A673 (cell line): Measurements from ENCODE around the gene IER3. TPM values are rescaled to one million over a fixed set of nuclear protein-coding genes. Genes with fewer than 3 reads are reported as not detected.
"Not testable (repeated sequence)": the region's sequence is repeated elsewhere in the genome, so short reads cannot be mapped to it uniquely, and the experiment has no call there.

ENCODE experiments used
- BruUV-seq: library from RNA; stranded (reverse); fragments of 400-500 nt; replicated peaks from 2 replicates; lab custom pipeline; 2021; lab: Mats Ljungman, UMichigan
- CTCF ChIA-PET: fragments of 300-600 bp; sonication (Branson Sonifier 250); formaldehyde crosslinking; loops from one replicate; lab custom pipeline; 2022; ENCODE audit warnings: antibody characterized with exemption; lab: Charles Lee
- POLR2A ChIA-PET: fragments of 300-600 bp; sonication (Branson Sonifier 250); formaldehyde crosslinking; loops from one replicate; lab custom pipeline; 2022; ENCODE audit warnings: antibody characterized with exemption; ENCODE audit not compliant: low non-redundant PET; lab: Charles Lee
- DNase-seq: peaks from one replicate; pipeline ENCODE4 v3.0.0-alpha.2; 2015; ENCODE audit warnings: low spot score
- H3K27ac ChIP-seq: fragments of 200-600 bp; sonication (generic); 2 replicates; pipeline ENCODE4 v1.5.1; 2016; ENCODE audit warnings: mixed run types, low read depth, mild to moderate bottlenecking, mixed read lengths, antibody characterized with exemption, low read length; ENCODE audit not compliant: poor library complexity, severe bottlenecking
- H3K27me3 ChIP-seq: fragments of 200-600 bp; sonication (generic); replicated peaks from 2 replicates; pipeline ENCODE4 v1.6.1; 2017; ENCODE audit warnings: mixed run types, low read depth, mild to moderate bottlenecking, mixed read lengths, antibody characterized with exemption, low read length; ENCODE audit not compliant: insufficient read depth, poor library complexity
- H3K36me3 ChIP-seq: fragments of 200-600 bp; sonication (generic); 2 replicates; pipeline ENCODE4 v1.6.1; 2016; ENCODE audit warnings: mixed run types, mild to moderate bottlenecking, mixed read lengths, antibody characterized with exemption, low read length; ENCODE audit not compliant: insufficient read depth, poor library complexity, severe bottlenecking
- H3K4me1 ChIP-seq: fragments of 200-600 bp; sonication (generic); 2 replicates; pipeline ENCODE4 v1.6.1; 2017; ENCODE audit warnings: mixed run types, mild to moderate bottlenecking, mixed read lengths, antibody characterized with exemption, low read length; ENCODE audit not compliant: insufficient read depth, poor library complexity, severe bottlenecking
- H3K4me3 ChIP-seq: fragments of 200-600 bp; sonication (generic); 2 replicates; pipeline ENCODE4 v1.5.1; 2016; ENCODE audit warnings: low read depth, mixed run types, mild to moderate bottlenecking, mixed read lengths, low read length; ENCODE audit not compliant: poor library complexity, severe bottlenecking
- H3K9me3 ChIP-seq: fragments of 200-600 bp; sonication (generic); 2 replicates; pipeline ENCODE4 v1.6.1; 2016; ENCODE audit warnings: mixed run types, low read depth, mild to moderate bottlenecking, mixed read lengths, antibody characterized with exemption, low read length; ENCODE audit not compliant: poor library complexity, severe bottlenecking
- CTCF ChIP-seq: fragments of 300-800, 200-600 bp; sonication (generic); conservative IDR thresholded peaks from 2 replicates; pipeline ENCODE4 v1.5.1; 2017; ENCODE audit warnings: low read depth, mild to moderate bottlenecking, antibody characterized with exemption, low read length, moderate library complexity, mixed read lengths
- EZH2 ChIP-seq: fragments of 200-600 bp; sonication (generic); IDR thresholded peaks from 2 replicates; pipeline ENCODE4 v1.6.1; 2017; ENCODE audit warnings: borderline replicate concordance, low read depth, mild to moderate bottlenecking, mixed read lengths, antibody characterized with exemption, low read length; ENCODE audit not compliant: poor library complexity, severe bottlenecking
- intact Hi-C: fragments of 100-400 bp; cut with micrococcal nuclease; formaldehyde crosslinking; loops from one replicate; pipeline ENCODE4 v1.10.0; 2022; ENCODE audit not compliant: unreplicated experiment
- total RNA-seq: library from RNA; stranded (reverse); gene quantifications from 2 replicates; pipeline ENCODE4 v1.2.3, GENCODE V29; 2021

IER3 gene
- total RNA-seq, 1 experiment from 2014 or later: 34.6 TPM

- ChIA-PET CTCF (no interaction called here), POLR2A (interaction anchor here (0.6 kb wide), 1 partner anchor 22 kb away, joined by 4 read pairs; no protein-coding TSS in a partner anchor)
- no peaks in the 10 kb centered on the region for H3K36me3 ChIP-seq
- no peaks in the 10 kb centered on the region for H3K27me3 ChIP-seq
- intact Hi-C loops: no loop called here
- H3K9me3 ChIP-seq: no peaks in the 10 kb centered on the region
- H3K4me3 ChIP-seq: no peak overlapping the region
- no peak overlapping the region for H3K27ac ChIP-seq
- H3K4me1 ChIP-seq: peaks cover 20% of the 10 kb centered on the region
- no peak for DNase-seq
- no peak for TF ChIP-seq EZH2
- TF ChIP-seq CTCF: no peak
- BruUV-seq: no TSS peak
Measured at GRCh38 chr6:30760549-30760948, 16.2 kb upstream of the IER3 start.

GRCh38 chr6:30759575-30760239 is 15.4 kb upstream of the IER3 start:
- TF ChIP-seq CTCF (no peak), EZH2 (no peak)
- BruUV-seq: no TSS peak
- no peaks in the 10 kb centered on the region for H3K9me3 ChIP-seq
- no peak overlapping the region for H3K27ac ChIP-seq
- ChIA-PET CTCF (no interaction called here), POLR2A (interaction anchor here (0.7 kb wide), 1 partner anchor 41 kb away, joined by 3 read pairs; no protein-coding TSS in a partner anchor)
- no peaks in the 10 kb centered on the region for H3K27me3 ChIP-seq
- H3K4me3 ChIP-seq: no peak overlapping the region
- DNase-seq: no peak
- H3K36me3 ChIP-seq: no peaks in the 10 kb centered on the region
- peaks cover 18% of the 10 kb centered on the region for H3K4me1 ChIP-seq
- intact Hi-C loops: no loop called here

- TF ChIP-seq EZH2: no peak
- TF ChIP-seq CTCF: no peak
- intact Hi-C loops: no loop called here
- Histone ChIP-seq H3K27ac (no peak overlapping the region), H3K9me3 (no peaks in the 10 kb centered on the region), H3K4me1 (peaks cover 7% of the 10 kb centered on the region), H3K27me3 (no peaks in the 10 kb centered on the region), H3K4me3 (no peak overlapping the region), H3K36me3 (no peaks in the 10 kb centered on the region)
- CTCF ChIA-PET: no interaction called here
- POLR2A ChIA-PET: no interaction called here
- DNase-seq: no peak
- BruUV-seq: no TSS peak
Measured at GRCh38 chr6:30757261-30757904, 13.0 kb upstream of the IER3 start.

GRCh38 chr6:30756405-30757003 is 12.2 kb upstream of the IER3 start:
- H3K9me3 ChIP-seq, H3K27me3 ChIP-seq, H3K27ac ChIP-seq, intact Hi-C loops, POLR2A ChIA-PET, BruUV-seq, H3K4me3 ChIP-seq, CTCF ChIA-PET, DNase-seq, H3K36me3 ChIP-seq: not testable (repeated sequence)
- H3K4me1 ChIP-seq: peaks cover 15% of the 10 kb centered on the region
